ENCODE measurements around the gene NOP53. TPM values are rescaled to one million over a fixed set of nuclear protein-coding genes. Genes with fewer than 3 reads are reported as not detected.
"Not testable (repeated sequence)": the region's sequence is repeated elsewhere in the genome, so short reads cannot be mapped to it uniquely, and the experiment has no call there.

Gene NOP53
- total RNA-seq, 2 experiments from 2014 or later, result 368 to 402 TPM

DNA sequence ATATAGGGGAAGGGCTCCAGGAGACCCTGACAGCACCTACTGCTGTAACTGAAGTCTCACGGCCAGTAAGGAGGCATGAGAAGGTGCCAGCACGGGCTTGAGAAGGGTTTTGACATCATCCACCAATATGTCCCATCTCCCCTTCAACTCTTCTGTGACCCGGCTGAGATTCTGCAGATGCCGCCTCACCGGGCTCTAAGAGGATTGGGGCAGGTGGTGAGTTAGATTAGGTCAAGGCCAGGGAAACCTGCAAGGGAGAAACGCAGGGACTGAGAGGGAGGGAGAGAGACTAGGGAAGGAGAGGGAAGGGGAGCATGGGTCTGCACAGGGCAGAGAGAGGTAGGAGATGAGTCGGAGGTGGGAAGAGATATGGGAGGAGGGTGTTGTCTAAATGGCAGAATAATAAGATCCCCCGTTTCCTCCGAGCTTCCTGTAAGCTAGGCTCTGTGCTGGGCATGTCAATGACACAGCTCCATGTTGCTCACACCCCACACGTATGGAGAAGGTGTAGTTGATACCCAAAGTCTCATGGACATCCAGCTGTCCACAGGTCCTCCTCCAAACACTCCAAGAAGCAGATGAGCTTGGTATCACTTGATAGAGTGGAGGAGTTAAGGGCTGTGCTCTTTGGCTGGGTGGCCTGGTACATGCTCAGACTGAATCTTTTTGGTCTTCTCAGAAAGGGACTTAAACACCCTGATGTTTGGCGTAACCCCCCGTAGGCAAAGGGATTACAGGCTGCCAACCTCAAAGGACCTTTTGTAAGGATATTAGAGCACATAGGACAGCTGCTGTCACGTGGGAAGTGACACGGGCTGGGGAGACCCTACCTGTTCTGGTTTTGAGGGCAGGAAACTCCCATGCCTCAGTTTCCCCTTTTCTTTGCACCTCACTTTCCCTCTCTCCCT is 52.9 kb downstream of the NOP53 start:
- Mint-ChIP-seq H3K4me1 (no peaks in the 10 kb centered on the region), H3K9me3 (peaks cover 5% of the 10 kb centered on the region), H3K27me3 (peaks cover 2% of the 10 kb centered on the region), H3K36me3 (ENCODE audit: low read depth) (peaks cover 4% of the 10 kb centered on the region), H3K27ac (no peak overlapping the region), H3K4me3 (no peak overlapping the region)
- CTCF ChIA-PET, result no interaction called here
- no peak for DNase-seq
- POLR2A ChIA-PET, result no interaction called here

DNA sequence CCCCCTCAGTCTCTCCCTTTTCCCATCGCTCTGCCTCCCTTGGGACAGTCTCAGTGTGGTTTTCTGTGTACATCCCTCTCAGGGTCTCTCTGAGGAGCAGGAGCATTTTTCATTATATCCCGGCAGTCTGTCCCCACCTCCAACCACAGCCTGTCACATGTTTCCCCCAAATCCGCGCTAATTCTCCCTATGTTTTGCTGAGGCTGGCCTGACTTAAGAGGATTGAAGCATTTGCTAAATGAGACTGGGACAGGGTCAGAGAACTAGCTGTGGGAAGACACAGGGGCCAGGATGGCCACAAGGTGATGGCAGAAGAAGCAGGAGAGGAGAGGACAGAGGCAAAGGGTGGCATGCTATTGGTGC is 53.5 kb downstream of the NOP53 start:
- Mint-ChIP-seq H3K4me3 (no peak overlapping the region), H3K36me3 (ENCODE audit: low read depth) (peaks cover 4% of the 10 kb centered on the region), H3K27me3 (peaks cover 2% of the 10 kb centered on the region), H3K9me3 (peaks cover 5% of the 10 kb centered on the region), H3K27ac (no peak overlapping the region), H3K4me1 (no peaks in the 10 kb centered on the region)
- ChIA-PET POLR2A (no interaction called here), CTCF (interaction anchor here (0.6 kb wide), 1 partner anchor 88 kb away, joined by 3 read pairs; no protein-coding TSS in a partner anchor)
- no peak for DNase-seq

DNA sequence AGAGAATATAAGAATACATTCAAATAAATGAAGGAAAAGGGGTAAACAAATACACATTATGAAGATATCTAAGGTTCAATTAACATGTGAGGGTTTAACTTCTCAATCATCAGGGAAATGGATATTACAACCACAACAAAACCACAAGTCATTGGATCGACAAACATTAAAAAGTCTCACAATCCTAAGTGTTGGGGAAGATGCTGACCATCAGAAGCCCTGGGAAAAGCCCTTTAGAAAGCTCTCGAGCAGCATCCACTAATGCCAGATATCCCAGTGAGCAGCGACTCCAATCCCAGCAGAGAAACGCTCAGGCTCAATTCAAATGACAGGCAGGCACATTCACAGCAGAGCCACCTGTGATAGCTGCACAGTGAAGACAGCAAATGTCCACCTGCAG is 55.9 kb downstream of the NOP53 start:
- Mint-ChIP-seq H3K9me3 (peaks cover 5% of the 10 kb centered on the region), H3K4me3 (no peak overlapping the region), H3K27ac (no peak overlapping the region), H3K36me3 (ENCODE audit: low read depth) (peaks cover 4% of the 10 kb centered on the region), H3K4me1 (no peaks in the 10 kb centered on the region), H3K27me3 (peaks cover 2% of the 10 kb centered on the region)
- DNase-seq, result no peak
- ChIA-PET POLR2A (no interaction called here), CTCF (no interaction called here)

DNA sequence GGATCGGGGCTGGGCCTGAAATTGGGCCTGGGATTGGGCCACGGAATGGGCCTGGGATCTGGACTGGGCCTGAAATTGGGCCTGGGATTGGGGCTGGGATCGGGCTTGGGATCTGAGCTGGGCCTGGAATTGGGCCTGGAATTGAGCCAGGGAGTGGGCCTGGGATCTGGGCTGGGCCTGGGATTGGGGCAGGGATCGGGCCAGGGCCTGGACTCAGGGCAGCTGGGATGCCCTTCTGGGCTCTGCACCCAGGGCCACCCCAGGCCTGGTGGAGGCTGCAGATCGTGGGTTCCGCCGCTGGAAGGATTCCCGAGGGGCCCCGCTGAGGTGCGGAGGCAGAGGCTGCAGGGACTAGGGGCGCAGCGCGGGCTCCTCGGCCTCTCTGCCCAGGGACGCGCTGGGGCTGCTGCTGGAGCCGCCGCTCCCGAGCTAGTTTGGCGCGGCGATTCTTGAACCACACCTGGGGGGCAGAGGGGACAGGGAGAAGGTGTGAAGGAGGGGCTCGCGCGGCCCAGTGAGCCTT is 57.2 kb downstream of the NOP53 start:
- DNase-seq, result no peak
- H3K27me3 Mint-ChIP-seq, result peaks cover 2% of the 10 kb centered on the region
- POLR2A ChIA-PET, result no interaction called here

DNA sequence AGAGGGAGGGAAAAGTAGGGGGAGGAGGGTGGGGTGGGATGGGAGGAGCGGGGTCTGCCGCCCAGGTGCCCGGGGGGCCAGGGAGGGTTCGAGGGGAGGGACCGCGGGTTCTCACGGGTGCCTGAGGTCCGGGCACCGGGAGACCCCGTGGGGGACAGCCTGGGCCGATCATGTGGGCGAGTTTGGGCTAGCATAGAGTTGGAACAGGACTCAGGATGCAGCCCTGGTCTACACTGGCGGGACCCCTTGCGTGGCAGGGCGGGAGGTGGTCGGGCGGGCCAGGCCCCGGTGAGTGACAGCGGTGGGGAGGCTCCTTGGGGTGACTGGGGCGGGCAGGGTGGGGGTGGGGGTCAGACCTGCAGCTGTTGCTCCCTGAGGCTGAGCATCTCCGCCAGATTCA is 57.8 kb downstream of the NOP53 start:
- CTCF ChIA-PET, POLR2A ChIA-PET, H3K4me1 Mint-ChIP-seq: not testable (repeated sequence)

More for the DNA sequence above, 57.2 kb downstream of the NOP53 start:
- CTCF ChIA-PET, result no interaction called here
- no peaks in the 10 kb centered on the region for H3K4me1 Mint-ChIP-seq
- H3K36me3 Mint-ChIP-seq (ENCODE audit: low read depth), result peaks cover 4% of the 10 kb centered on the region
- no peak overlapping the region for H3K27ac Mint-ChIP-seq
- H3K4me3 Mint-ChIP-seq, result no peak overlapping the region
- H3K9me3 Mint-ChIP-seq, result peaks cover 5% of the 10 kb centered on the region

DNA sequence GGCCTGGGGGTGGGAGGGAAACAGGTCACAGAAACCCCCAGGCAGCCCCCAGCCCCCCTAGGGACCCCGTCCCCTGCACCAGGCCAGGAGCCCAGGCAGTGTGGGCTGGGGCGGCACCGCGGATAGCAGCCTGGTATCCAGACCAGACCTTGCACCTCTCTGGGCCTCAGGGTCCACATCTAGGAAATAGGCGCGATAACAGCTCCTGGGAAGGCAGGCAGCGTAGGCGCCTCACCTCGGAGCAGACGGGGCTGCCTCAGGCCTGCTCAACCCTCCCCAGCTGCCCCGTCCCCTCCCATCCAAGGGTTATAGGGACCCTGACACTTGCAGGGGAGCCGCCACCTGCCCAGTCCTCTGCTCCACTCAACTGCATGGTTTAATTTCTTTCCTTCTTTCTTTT is 58.3 kb downstream of the NOP53 start:
- H3K4me3 Mint-ChIP-seq; POLR2A ChIA-PET; CTCF ChIA-PET; H3K36me3 Mint-ChIP-seq (ENCODE audit: low read depth); H3K27me3 Mint-ChIP-seq; H3K4me1 Mint-ChIP-seq; H3K9me3 Mint-ChIP-seq; DNase-seq; H3K27ac Mint-ChIP-seq: not testable (repeated sequence)

More for the DNA sequence above, 57.8 kb downstream of the NOP53 start:
- not testable (repeated sequence) for H3K9me3 Mint-ChIP-seq; H3K27me3 Mint-ChIP-seq; H3K4me3 Mint-ChIP-seq; H3K36me3 Mint-ChIP-seq (ENCODE audit: low read depth); DNase-seq; H3K27ac Mint-ChIP-seq

DNA sequence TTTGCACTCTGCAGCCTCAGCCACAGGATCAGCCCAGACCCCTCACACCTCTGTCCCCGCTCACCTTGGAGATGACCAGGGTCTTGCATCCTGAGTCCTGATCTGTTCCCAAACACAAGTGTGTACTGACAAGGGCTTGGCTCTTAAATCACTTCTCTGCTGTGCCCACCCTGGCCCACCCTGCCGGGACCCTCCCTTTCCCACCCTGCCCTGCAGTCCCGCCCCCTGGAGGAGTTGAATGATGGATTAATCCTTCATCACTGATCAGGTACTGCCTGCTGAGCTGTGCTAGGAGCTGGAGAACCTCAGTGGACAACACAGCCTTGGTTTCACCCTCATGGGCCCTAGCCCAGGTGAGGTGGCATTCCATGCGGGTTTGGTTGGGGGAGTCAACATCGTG is 59.1 kb downstream of the NOP53 start, which contains the start of gene TPRX1:
TSS of gene TPRX1 (minus strand) at position 101 of the 400 bp plus-strand sequence. CDS start at position 89, 12 bp downstream.
- H3K4me3 Mint-ChIP-seq; H3K27ac Mint-ChIP-seq; H3K27me3 Mint-ChIP-seq; POLR2A ChIA-PET; H3K4me1 Mint-ChIP-seq; CTCF ChIA-PET; DNase-seq; H3K9me3 Mint-ChIP-seq; H3K36me3 Mint-ChIP-seq (ENCODE audit: low read depth): not testable (repeated sequence)

DNA sequence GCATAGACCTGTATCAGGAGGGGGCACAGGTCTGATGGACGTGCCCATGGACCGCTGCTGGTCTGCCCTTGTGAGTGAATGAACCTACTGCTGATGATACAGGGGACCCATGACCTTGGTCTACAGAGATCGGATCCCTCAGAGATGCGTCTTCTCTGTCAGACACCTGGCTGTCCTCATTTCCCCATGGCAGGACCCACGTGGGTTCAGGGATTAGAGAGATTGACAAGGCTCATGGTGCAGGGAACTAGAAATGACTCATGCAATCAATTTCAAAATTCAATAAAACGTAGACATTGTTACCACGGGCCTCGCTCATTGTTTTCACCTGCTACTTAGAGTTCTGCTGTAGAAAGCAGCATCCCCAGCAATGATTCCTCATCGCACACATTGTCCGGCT is 60.0 kb downstream of the NOP53 start:
- Mint-ChIP-seq H3K36me3 (ENCODE audit: low read depth) (peaks cover 4% of the 10 kb centered on the region), H3K27ac (no peak overlapping the region), H3K4me3 (no peak overlapping the region), H3K4me1 (no peaks in the 10 kb centered on the region), H3K9me3 (peaks cover 5% of the 10 kb centered on the region), H3K27me3 (no peaks in the 10 kb centered on the region)
- POLR2A ChIA-PET, result no interaction called here
- DNase-seq, result no peak
- CTCF ChIA-PET, result interaction anchor here (0.6 kb wide), 1 partner anchor 60 kb away, joined by 6 read pairs; no protein-coding TSS in a partner anchor

DNA sequence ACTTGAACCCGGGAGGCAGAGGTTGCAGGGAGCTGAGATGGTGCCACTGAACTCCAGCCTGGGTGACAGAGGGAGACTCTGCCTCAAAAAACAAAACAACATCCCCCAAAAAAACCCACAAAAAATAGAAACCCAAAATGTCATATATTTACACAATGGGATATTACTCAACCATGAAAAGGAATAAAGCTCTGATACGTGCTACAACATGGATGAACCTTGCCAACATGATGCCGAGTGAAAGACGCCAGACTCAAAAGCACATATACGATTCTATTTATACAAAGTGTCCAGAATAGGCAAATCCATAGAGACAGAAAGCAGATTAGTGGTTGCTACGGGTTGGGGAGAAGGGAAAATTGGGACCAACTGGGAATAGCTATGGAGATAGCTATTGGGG is 61.1 kb downstream of the NOP53 start:
- DNase-seq, result no peak
- Mint-ChIP-seq H3K27me3 (no peaks in the 10 kb centered on the region), H3K27ac (no peak overlapping the region), H3K36me3 (ENCODE audit: low read depth) (no peaks in the 10 kb centered on the region), H3K4me1 (no peaks in the 10 kb centered on the region), H3K4me3 (no peak overlapping the region), H3K9me3 (no peaks in the 10 kb centered on the region)
- POLR2A ChIA-PET, result interaction anchor here (0.6 kb wide), 1 partner anchor 395 kb away, joined by 5 read pairs; no protein-coding TSS in a partner anchor
- CTCF ChIA-PET, result no interaction called here

Other genes starting within 250 kb of the NOP53 start
- 100 to 1,000 TPM; 121 to 133 TPM for gene NAPA, start 230.5 kb upstream of the NOP53 start, total RNA-seq
- gene ZNF541, start 172.4 kb upstream of the NOP53 start, total RNA-seq, result under 1 TPM; 0.35 to 0.40 TPM
- gene BICRA, start 136.4 kb upstream of the NOP53 start, total RNA-seq, result 10 to 100 TPM; 23.3 to 25.5 TPM
- not detected for gene EHD2, start 32.1 kb upstream of the NOP53 start, total RNA-seq
- gene SELENOW, start 33.2 kb downstream of the NOP53 start, total RNA-seq, result 100 to 1,000 TPM; 118 to 125 TPM
- not detected for gene TPRX1, start 59.0 kb downstream of the NOP53 start, total RNA-seq
- gene CRX, start 76.4 kb downstream of the NOP53 start, total RNA-seq, result not detected
- gene TPRX2, start 113.7 kb downstream of the NOP53 start, total RNA-seq, result not detected
- not detected for gene SULT2A1, start 140.8 kb downstream of the NOP53 start, total RNA-seq
- gene BSPH1, start 246.6 kb downstream of the NOP53 start, total RNA-seq, result not detected
- gene ELSPBP1, start 249.1 kb downstream of the NOP53 start, total RNA-seq, result not detected

Data from activated CD4-positive, alpha-beta T cell treated with anti-CD3 and anti-CD28 coated beads, Interleukin-2, amount 10 ng/mL, durations not matched to agents 7 days and 5 days (primary cell).